Skin of body (tissue), 2 donors: ENCODE measurements around the gene HHIPL1. TPM values are rescaled to one million over a fixed set of nuclear protein-coding genes. Genes with fewer than 3 reads are reported as not detected.
A peak's percentile ranks its signal among the peaks of the same experiment; 100 is the strongest.
"Not testable (repeated sequence)": the region's sequence is repeated elsewhere in the genome, so short reads cannot be mapped to it uniquely, and the experiment has no call there.

ENCODE experiments used
- DNase-seq: peaks from one replicate; lab custom pipeline; 2025; lab: John Stamatoyannopoulos, UW
- total RNA-seq: library from RNA; depleted of rRNA; stranded (reverse); fragments of >200 nt; gene quantifications from one replicate; pipeline ENCODE4 v1.2.3, GENCODE V29; 2014

HHIPL1 gene
- total RNA-seq, 1 donor from 2014 or later = 0.99 TPM

DNA sequence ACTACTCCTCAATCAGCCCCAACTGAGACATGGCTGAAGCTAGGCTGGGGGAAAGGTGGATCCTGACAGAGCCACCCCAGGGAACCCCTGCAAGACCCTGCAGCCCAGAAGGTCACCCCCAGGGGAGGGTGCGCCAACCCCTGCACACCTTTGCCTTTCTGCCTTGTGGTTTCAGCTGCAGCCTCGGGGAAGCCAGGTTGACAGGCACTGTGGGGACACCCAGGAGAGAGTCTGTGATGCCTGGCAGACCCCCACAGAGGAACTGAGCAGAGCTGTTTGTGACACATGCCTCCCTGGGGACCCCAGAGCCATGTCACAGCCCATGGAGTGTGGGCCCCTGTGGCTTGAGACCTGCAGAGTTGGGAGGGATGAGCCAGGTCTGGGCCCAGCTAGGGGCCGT lies 11.8 kb upstream of the HHIPL1 start:
- DNase-seq = no peak

DNA sequence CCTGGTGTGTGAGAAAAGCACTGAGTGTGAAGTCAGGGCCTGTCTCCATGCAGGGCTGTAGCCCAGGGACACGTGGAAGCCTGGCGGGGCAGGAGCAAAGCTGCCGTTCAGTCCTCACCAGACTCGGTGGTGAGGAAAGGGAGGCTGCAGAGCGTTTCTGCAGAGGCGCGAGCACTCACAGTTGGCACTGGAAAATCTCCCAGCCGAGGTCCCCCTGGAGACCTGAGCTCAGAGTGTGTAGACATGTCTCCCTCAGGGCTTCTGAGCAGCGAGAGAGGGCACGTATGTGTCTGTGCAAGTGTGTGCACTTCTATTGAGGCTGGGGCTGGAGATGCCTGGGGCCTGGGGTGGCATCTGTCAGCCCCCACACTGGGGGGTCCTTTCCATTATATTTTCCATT lies 11.0 kb upstream of the HHIPL1 start:
- DNase-seq = no peak

- no peak for DNase-seq
Observed at GRCh38 chr14:99634443-99634842, 10.5 kb upstream of the HHIPL1 start.

DNA sequence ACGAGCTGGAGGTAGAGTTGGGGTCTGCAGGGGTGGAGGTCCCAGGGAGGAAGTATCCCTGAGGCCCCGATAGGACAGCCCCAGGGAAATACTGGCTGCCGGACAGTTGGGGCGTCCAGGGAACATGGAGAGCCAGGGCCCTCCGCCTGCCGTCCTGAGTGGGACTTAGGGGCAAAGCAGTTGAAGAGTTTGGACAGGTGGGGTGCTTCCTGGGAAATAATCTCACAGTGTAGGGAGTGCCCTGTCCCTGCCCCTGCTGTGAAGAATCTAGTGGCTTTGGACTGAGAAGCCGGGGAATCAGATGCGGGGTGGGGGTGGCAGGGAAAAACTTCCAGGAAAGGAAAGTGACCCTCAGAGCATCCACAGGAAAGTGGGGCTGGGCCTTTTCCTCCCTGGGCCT lies 9.8 kb upstream of the HHIPL1 start:
- no peak for DNase-seq

DNA sequence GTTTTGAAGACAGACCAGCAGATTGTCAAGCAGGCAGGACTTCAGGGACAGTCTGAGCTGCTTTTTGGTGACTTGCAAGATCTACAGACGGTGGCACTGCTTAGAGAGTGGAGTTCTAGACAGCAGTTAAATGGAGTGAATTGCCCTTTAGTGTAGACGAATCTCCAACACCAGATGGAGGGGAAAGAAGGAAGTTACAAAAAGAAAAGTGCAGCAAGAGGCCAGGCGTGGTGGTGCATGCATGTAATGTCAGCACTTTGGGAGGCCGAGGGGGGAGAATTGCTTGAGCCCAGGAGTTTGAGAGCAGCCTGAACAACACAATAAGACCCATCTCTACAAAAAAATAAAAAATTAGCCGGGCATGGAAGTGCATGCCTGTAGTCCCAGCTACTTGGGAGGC lies 8.4 kb upstream of the HHIPL1 start:
- DNase-seq = no peak

DNA sequence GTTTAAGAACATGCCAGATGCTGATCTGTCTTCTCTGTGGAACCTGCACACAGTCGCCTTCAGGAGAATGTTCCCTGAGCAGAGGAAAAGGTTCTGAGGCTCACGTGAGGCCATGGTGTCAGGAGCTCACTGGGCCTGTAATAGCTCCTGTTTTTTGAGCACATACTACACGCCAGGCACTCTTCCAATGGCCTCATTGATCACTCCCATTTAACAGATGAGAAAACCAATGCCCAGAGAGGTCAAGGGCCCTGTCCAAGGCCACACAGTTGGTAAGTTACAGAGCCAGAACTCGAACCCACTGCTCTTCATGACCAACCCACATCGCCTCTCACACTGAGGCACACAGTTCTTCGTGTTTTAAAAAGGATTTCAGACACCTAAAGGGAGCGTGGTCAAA lies 7.3 kb upstream of the HHIPL1 start:
- DNase-seq = no peak

DNA sequence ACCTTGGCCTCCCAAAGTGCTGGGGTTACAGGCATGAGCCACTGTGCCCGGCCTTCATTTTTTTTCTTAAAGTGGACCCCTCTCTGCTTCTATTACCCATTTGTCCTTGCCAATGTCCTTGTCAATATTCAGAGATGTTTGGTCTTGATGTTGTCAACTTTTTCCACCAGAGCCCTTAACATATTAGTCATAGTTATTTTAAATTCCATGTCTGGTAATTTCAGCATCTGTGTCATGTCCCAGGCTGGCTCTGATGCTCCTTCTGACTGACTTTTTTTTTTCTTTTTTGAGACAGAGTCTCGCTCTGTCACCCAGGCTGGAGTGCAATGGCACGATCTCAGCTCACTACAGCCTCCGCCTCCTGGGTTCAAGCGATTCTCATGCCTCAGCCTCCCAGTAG lies 2.2 kb upstream of the HHIPL1 start:
- DNase-seq = not testable (repeated sequence)

DNA sequence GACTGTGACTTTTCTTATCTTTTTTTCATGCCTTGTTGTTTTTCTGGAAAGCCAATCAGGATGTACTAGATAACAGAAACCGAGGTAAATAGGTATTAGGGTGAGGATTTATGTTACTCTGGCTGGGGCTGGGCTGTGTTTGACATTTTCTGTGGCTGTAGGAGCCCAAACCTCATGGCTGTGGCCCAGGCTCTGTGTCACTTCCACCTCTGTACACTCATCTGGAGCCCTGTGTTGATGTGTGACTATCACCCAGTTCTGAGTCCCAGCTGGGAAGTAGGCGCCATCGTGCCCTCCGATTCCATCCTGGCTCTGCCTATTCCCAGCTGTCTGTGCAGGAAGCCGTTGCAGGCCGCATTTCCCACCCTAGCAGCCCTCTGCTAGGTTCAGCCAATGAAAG lies 1.6 kb upstream of the HHIPL1 start:
- no peak for DNase-seq

- no peak for DNase-seq
Observed at GRCh38 chr14:99644035-99644587, 818 bp upstream of the HHIPL1 start.

DNA sequence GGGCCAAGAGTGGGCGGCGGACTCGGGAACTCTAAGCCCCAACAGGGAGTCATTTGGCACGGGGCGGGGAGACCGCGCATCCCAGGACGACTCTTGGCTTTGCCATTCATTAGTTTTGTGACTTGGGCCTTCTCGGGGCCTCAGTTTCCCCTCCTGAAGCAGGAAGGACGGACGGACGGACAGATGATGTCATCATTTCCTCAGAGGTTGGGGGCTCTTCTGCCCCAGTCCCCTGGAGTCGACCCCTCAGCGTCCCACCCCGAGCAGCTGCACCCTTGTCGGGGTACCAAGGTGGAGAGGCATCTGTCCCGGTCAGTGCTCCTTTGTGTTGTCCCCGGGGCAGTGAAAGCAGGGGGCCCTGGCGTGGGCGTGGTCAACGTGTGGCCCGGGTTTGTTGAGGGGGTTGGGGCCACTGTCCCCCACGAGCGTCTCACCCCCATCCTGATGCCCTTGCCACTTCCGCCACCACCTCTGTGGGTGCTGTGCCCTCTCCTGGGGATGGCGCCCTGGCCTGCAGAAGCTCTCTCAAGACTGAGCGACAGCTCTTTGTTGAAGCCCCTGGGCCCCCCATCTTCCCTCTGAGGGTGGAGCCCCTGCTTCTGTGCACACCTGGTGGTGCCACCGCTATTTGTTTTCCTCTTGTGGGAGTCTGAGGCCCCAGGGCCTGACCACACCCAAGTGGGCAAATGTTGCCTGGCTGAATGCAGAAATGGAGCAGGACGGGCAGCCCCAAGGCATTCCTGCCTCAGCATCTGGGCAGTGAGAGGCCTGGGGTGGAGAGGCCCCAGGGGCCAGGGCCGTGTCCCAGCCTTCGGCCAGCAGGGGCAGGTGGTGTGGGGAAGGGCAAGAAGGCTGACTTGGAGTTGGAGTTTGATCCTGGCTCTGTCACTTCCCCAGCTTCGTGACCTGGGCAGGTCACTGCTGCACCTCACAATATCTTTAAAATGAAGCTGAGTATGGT lies 896 bp downstream of the HHIPL1 start:
- DNase-seq = no peak

GRCh38 chr14:99647411-99647810 lies 2.5 kb downstream of the HHIPL1 start:
- DNase-seq = no peak

- no peak for DNase-seq
Observed at GRCh38 chr14:99648027-99648784, 3.3 kb downstream of the HHIPL1 start.

DNA sequence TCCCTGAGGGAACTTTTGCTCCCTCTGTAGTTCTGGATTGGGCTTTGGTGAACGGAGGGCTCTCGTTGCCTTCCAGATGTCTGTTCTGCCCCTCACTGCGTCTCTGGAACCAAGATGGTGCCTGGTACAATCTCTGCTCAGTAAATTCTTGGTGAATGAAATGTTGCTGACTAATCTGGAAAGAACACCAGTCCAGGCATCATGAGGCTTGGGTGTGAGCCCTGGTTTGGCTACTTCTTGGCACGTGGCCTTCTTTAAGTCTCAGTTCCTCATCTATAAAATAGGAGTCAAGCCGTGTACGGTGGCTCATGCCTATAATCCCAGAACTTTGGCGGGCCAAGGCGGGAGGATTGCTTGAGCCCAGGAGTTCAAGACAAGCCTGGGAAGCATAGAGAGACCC lies 4.3 kb downstream of the HHIPL1 start:
- no peak for DNase-seq

DNA sequence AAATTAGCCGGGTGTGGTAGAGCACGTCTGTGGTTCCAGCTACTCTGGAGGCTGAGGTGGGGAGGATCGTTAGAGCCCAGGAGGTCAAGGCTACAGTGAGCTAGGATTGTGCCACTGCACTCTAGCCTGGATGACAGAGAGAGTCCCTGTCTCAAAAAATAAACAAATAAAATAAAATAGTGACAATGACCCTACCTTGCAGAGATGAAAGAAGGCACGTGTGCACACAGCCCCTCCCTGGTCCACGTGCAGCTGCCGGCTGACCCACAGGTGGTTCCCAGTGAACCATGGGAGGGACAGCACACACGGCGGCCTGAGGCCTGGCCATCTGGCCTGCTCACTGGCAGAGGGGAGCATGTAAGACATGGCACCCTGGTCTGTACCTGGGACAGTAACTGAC lies 4.7 kb downstream of the HHIPL1 start:
- DNase-seq = no peak

GRCh38 chr14:99650189-99650588 lies 5.3 kb downstream of the HHIPL1 start:
- no peak for DNase-seq

DNA sequence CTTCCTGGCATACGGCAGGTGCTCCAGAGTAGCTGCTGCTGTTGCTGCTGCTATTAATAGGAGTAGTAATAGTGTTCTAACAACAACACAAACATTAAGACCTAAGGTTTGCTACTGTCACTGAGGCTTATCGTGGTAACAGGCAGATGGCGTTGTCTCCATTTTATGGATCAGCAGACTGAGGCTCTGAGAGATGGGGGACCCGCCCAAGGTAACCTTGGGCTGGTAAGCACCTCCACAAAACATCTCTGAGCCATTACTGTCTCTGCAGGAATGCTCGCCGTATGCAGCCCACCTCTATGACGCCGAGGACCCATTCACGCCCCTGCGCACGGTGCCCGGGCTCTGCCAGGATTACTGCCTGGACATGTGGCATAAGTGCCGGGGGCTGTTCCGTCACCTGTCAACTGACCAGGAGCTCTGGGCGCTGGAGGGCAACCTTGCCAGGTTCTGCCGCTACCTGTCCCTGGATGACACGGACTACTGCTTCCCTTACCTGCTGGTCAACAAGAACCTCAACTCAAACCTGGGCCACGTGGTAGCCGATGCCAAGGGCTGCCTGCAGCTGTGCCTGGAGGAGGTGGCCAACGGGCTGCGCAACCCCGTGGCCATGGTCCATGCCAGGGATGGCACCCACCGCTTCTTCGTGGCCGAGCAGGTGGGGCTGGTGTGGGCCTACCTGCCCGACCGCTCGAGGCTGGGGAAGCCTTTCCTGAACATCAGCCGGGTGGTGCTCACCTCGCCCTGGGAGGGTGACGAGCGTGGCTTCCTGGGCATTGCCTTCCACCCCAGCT lies 7.2 kb downstream of the HHIPL1 start:
- DNase-seq = no peak

GRCh38 chr14:99654235-99654985 lies 9.5 kb downstream of the HHIPL1 start:
- DNase-seq = peak; percentile 7

DNA sequence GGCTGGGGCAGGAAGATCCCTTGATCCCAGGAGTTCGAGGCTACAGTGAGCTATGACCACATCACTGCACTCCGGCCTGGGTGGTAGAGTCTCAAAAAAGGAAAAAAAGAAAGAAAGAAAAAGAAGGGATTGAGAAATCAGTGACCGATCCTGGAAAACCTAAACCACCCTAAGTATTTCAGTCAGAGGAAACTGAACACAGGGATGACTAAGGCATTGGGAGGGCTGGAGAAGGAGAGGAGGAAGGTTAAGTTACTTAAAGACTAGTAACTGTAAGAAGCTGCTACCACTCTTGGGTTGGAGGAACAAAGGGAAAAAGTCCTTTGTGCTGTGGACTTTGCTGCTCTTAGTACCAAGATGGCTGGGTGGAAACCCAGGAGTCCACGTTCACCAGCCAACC lies 10.6 kb downstream of the HHIPL1 start:
- DNase-seq = no peak

GRCh38 chr14:99656171-99656570 lies 11.2 kb downstream of the HHIPL1 start:
- DNase-seq = no peak

- DNase-seq = no peak
Observed at GRCh38 chr14:99657645-99658155, 12.8 kb downstream of the HHIPL1 start.
